Stimulated activated CD4-positive, alpha-beta T cell treated with anti-CD3 and anti-CD28 coated beads, Interleukin-15, amount 100 ng/mL, for 1 hour (primary cell): ENCODE measurements around the gene STRN3.
"Not testable (repeated sequence)": the region's sequence is repeated elsewhere in the genome, so short reads cannot be mapped to it uniquely, and the experiment has no call there.

Experiments used
- DNase-seq, 2 donors: peaks; one replicate each; pipeline ENCODE4 v3.0.0-alpha.2; 2020; ENCODE audit warnings: low read depth in 1 of 2, low spot score in 1 of 2

STRN3 gene

GRCh38 chr14:30914812-30915211 is 111.4 kb downstream of the STRN3 start:
- no peak for DNase-seq

- no peak for DNase-seq
These were observed 117.4 kb downstream of the STRN3 start for GRCh38 chr14:30908826-30909225.

GRCh38 chr14:30907659-30908057 is 118.5 kb downstream of the STRN3 start:
- no peak for DNase-seq

- DNase-seq = no peak
These were observed 119.2 kb downstream of the STRN3 start for GRCh38 chr14:30906752-30907658.

- no peak for DNase-seq
These were observed 122.7 kb downstream of the STRN3 start for GRCh38 chr14:30903285-30904124.

- DNase-seq = not testable (repeated sequence)
These were observed 129.1 kb downstream of the STRN3 start for GRCh38 chr14:30897121-30897520.

GRCh38 chr14:30896435-30896834 is 129.7 kb downstream of the STRN3 start:
- no peak for DNase-seq

- no peak for DNase-seq
These were observed 131.2 kb downstream of the STRN3 start for GRCh38 chr14:30894923-30895515.

- no peak for DNase-seq
These were observed 132.4 kb downstream of the STRN3 start for GRCh38 chr14:30893819-30894218.

- DNase-seq = no peak
These were observed 137.0 kb downstream of the STRN3 start for GRCh38 chr14:30889244-30889594.

- no peak for DNase-seq
These were observed 137.5 kb downstream of the STRN3 start for GRCh38 chr14:30888480-30889243.

GRCh38 chr14:30885840-30886740 is 140.1 kb downstream of the STRN3 start:
- DNase-seq = no peak

GRCh38 chr14:30884901-30885300 is 141.3 kb downstream of the STRN3 start:
- DNase-seq = no peak

- no peak for DNase-seq
These were observed 142.5 kb downstream of the STRN3 start for GRCh38 chr14:30883508-30884294.

- DNase-seq = no peak
These were observed 143.7 kb downstream of the STRN3 start for GRCh38 chr14:30882431-30882830.

- no peak for DNase-seq
These were observed 149.5 kb downstream of the STRN3 start for GRCh38 chr14:30876692-30877091.

- DNase-seq = no peak
These were observed 150.5 kb downstream of the STRN3 start for GRCh38 chr14:30875788-30876053.

- no peak for DNase-seq
These were observed 151.0 kb downstream of the STRN3 start for GRCh38 chr14:30874999-30875787.
